ENCODE measurements around the gene SLC15A3.

DNA sequence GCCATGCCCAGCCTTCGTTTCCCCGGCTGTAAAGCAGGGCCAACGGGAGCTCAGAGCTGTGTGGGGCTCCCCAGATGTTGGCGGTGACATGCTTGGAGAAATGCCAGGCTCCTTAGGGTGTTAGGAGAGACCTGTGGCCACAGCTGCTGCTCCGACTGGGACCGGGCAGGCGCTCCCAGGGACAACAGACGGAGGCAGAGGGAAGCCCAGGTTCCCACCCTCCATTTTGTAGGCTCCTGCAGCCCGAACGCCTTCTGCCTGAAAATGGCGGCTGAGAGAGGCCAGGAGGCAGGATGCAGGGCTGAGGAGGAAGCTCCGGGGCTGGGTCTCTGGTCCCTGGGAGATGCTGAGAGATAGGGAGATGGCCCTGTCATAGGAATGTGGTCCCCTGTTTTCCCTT, 29.5 kb upstream of the SLC15A3 start:
- TF ChIP-seq, protein P1, sequence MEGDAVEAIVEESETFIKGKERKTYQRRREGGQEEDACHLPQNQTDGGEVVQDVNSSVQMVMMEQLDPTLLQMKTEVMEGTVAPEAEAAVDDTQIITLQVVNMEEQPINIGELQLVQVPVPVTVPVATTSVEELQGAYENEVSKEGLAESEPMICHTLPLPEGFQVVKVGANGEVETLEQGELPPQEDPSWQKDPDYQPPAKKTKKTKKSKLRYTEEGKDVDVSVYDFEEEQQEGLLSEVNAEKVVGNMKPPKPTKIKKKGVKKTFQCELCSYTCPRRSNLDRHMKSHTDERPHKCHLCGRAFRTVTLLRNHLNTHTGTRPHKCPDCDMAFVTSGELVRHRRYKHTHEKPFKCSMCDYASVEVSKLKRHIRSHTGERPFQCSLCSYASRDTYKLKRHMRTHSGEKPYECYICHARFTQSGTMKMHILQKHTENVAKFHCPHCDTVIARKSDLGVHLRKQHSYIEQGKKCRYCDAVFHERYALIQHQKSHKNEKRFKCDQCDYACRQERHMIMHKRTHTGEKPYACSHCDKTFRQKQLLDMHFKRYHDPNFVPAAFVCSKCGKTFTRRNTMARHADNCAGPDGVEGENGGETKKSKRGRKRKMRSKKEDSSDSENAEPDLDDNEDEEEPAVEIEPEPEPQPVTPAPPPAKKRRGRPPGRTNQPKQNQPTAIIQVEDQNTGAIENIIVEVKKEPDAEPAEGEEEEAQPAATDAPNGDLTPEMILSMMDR (IDR thresholded peaks at IDR 0.05; ENCODE audit: insufficient read depth, low read depth, low read length) = no peak
- no peak for TF ChIP-seq EZH2 (IDR thresholded peaks at IDR 0.05; ENCODE audit: insufficient read depth, low read length)

Data from astrocyte (in vitro differentiated cells and primary cell).